ENCODE data around the gene PAQR3.

DNA sequence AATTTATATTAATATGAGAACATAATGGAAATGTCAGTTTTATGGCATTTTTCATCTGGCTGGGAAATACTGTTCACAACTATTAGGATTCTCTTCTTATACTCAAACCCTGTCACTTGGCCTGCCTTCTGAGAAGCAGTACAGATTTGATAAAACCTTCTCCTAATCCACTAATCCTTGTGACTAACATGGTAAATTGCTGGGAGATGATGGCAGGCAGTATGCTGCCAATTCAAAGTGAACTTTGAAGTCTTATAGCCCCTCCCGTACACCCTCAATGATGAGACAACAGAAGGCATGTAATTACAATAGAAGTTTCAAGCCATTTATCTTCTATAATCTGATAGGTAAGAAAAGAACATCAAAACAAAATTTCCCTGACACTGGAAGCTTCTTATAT, 36.9 kb downstream of the PAQR3 start:
- TF ChIP-seq JUND (IDR thresholded peaks at IDR 0.05; ENCODE audit: low read depth, low read length), result no peak
- TF ChIP-seq TCF7 (IDR thresholded peaks at IDR 0.05; ENCODE audit: borderline replicate concordance), result no peak
- no peak for TF ChIP-seq NRF1 (conservative IDR thresholded peaks at IDR 0.05; ENCODE audit: low read depth, low read length)
- no peak for TF ChIP-seq POLR2AphosphoS5 (IDR thresholded peaks at IDR 0.05; ENCODE audit: low read length)
- no peak for TF ChIP-seq RCOR1 (conservative IDR thresholded peaks at IDR 0.05; ENCODE audit: low read depth, low read length)
- no peak for TF ChIP-seq CTCF (IDR thresholded peaks at IDR 0.05 in 2 of 3, conservative IDR thresholded peaks at IDR 0.05 in 1 of 3; ENCODE audit: control insufficient read depth in 2 of 3, extremely low read depth in 1 of 3, insufficient read depth in 1 of 3, low read depth in 3 of 3, low read length in 3 of 3)
- TF ChIP-seq MEF2B (IDR thresholded peaks at IDR 0.05; ENCODE audit: partially characterized antibody, poor library complexity, severe bottlenecking), result no peak
- no peak for TF ChIP-seq SIN3A (IDR thresholded peaks at IDR 0.05; ENCODE audit: low read depth, low read length)
- TF ChIP-seq EZH2 (IDR thresholded peaks at IDR 0.05; ENCODE audit: borderline replicate concordance, control insufficient read depth, low read depth, low read length), result no peak
- no peak for TF ChIP-seq PAX8 (IDR thresholded peaks at IDR 0.05)
- no peak for TF ChIP-seq EP300 (IDR thresholded peaks at IDR 0.05; ENCODE audit: borderline replicate concordance in 1 of 2, control insufficient read depth in 1 of 2, low read depth in 2 of 2, low read length in 2 of 2)
- TF ChIP-seq ZNF384 (IDR thresholded peaks at IDR 0.05; ENCODE audit: borderline replicate concordance, low read depth, low read length), result no peak

Data from GM12878 (cell line).